GM21515 (cell line): ENCODE data around the gene ZBTB24.

Experiments
- ATAC-seq: cut with Tn5 transposase; IDR thresholded peaks from one replicate; pipeline ENCODE4 v1.9.1; 2021; ENCODE audit not compliant: unreplicated experiment

The ZBTB24 gene

DNA sequence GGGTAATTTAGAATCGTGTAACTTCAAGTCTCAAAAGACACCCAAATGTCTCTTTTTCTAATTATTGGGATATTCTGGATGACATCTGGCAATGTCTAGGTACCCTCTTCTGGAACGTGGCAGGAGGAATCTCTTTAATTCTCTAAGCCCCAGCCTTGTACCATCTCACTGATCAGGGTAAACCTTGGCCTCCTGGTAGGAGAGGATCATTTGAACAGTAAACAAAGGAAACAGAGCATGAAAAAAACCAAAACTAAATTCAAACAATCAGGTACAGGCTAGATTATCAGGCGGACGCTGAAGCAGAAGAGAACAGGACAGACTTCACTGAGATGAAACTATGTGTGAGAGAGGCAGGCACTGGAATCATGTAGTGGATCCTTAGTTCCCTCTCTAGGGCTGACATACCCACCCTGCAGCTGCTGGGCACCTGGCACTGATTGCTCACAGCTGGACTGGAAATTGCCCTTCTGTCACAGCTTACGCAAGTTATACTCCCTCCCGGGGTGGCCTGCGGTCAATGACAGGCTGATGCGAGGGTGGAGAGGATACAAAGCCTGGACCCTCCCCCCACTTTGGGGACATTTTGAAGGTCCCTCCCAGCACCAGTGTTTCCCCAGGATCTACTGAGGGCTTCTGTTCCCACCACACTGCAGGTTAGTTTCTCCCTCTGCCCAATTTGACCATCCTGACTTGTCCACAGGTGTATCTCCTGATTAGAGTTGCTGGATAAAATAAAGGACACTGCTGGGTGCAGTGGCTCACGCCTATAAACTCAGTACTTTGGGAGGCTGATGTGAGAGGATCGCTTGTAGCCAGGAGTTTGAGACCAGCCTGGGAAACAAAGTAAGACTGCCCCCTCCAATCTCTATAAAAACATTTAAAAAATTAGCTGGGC is 20.6 kb upstream of the ZBTB24 start:
- no peak for ATAC-seq

DNA sequence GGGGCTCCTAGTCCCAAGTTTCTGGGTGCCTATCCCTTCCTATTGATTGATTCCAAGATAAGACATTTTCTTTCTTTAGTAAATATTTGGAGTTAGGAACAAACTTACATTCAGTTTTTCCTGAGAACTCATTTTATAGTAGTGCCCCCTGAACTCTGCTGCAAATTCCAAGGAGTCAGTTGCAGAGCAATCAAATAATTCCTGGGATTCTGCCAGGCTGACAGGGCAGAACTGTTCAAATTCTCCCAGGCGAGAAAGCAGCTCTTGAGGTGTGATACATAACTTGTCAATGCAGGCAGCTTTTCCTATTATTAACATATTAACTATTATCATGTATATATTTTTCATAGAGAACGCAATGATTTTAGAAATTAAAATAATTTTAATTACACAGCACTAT is 15.9 kb upstream of the ZBTB24 start:
- ATAC-seq: no peak

DNA sequence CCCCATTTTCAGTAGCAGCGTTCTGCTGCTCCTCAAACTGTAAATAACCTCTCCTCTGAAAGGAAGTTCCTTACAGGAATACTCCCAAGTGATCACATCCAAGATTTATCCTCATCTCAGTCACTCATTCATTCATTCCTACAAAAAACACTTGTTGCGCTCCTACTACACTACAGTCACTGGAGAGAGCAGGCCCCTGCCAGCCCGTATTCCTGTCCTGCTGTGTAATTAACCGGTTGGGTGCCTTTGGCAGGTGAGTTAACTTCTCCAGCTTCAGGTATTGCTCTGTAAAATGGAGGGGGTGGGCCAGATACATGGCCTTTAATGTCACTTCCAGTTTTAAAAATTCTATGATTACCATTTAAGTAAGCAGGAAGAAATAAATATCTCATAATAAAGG is 15.0 kb upstream of the ZBTB24 start:
- no peak for ATAC-seq

- ATAC-seq: no peak
Observed at GRCh38 chr6:109496036-109496772, 13.2 kb upstream of the ZBTB24 start.

GRCh38 chr6:109493865-109494264 is 10.8 kb upstream of the ZBTB24 start:
- no peak for ATAC-seq

DNA sequence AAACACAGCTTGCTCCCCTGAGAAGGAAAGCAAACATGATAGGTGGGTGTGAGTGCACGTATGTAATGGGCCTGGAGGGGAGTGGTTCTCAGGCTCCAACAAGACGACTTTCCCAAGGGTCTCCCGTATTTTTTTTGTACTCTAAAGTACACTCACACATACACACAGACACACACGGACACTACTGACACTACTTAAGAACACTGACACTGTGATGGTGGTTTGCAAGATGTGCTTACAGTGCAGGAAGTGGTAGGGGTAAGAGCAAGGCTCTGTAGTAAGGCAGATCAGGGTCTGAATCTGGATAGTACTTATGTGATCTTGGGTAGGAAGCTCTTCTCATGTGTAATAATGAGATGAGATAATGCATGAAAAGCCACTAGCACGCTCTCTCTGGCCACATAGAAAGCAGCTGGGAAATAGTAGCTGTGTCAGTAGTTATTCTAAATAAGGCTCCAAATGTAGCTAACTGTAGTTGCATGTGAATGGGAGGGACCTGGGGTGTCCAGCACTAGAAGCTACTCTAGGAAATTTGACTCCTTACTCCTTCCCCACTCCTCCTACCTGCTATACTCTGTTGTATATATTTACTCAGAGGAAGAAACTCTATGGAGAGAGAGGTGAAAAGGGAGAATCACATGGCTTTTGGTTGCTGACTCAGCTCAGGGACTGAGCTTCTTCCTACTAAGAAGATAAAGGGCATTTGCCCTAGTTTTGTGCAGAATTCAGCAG is 8.4 kb upstream of the ZBTB24 start:
- ATAC-seq: no peak

- no peak for ATAC-seq
Observed at GRCh38 chr6:109490713-109491112, 7.7 kb upstream of the ZBTB24 start.

- ATAC-seq: no peak
Observed at GRCh38 chr6:109488001-109488400, 5.0 kb upstream of the ZBTB24 start.

DNA sequence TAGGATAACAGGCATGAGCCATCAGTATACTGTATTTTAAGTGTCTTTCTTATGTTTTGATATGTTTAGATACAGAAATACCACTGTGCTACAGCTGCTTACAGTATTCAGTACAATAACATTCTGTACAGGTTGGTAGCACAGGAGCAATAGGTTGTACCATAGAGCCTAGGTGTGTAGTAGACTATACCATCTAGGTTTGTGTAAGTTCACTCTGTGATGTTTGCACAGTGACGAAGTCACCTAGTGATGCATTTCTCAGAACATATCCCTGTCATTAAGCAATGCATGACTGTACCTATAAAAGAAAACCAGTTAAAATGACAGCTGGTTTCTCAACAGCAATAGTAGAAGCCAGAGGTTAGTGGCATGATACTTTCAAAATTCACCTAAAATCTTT is 3.0 kb upstream of the ZBTB24 start:
- ATAC-seq: no peak

DNA sequence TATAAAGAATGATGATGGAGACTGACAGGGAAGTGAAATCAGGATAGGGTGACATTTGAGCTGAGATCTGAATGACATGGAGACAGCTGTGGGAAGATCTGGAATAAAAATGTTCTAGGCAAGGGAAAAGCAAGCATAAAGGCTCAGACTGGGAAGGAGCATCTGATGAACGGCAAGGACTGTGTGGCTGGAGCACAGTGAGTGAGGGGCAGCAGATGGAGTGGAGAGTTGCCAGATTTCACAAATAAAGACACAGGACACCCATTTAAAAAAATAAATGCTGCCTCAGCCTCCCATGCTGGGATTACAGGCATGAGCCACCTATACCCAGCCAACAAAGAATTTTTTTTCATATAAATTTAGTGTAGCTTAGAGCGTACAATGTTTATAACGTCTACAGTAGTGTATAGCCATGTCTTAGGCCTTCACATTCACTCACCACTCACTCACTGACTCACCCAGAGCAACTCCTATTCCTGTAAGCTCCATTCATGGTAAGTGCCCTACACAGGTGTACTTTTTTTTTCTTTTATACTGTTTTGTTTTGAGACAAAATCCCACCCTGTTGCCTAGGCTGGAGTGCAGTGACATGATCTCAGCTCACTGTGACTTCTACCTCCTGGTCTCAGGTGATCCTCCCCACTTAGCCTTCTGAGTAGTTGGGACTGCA is 2.4 kb upstream of the ZBTB24 start:
- no peak for ATAC-seq

DNA sequence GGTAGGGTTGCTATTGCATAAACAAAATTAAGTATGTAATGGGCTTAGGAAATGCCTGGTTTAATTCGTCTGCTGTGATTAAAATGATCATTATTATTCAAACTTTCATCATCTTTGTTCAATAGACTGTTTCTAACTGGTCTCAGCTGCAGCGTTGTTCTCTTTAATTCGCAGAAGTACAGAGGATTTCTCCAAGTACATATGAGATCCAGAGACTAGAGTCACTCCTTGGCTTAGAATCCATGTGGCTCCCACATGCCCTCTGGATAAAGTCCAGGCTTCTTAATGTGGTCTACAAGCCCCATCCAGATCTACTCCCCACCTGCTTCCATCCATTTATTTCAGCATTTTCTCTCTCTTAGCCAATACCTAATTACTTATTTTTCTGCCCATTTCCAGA is 1.1 kb upstream of the ZBTB24 start:
- ATAC-seq: no peak

DNA sequence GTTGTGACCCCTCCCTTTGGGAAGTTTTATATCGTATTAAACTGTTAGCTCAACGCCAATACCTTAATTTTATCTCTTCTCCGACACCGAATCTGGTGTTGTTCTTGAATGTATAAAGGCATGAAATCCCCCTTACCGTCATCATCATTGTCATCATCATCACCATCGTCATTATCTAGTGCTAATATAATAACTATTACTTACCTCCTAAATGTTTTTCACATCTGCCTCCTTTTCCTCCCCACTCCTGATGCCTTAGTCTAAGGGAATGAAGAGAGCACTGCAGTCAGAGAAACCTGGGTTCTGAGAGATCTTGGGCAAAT is 677 bp upstream of the ZBTB24 start:
- no peak for ATAC-seq

DNA sequence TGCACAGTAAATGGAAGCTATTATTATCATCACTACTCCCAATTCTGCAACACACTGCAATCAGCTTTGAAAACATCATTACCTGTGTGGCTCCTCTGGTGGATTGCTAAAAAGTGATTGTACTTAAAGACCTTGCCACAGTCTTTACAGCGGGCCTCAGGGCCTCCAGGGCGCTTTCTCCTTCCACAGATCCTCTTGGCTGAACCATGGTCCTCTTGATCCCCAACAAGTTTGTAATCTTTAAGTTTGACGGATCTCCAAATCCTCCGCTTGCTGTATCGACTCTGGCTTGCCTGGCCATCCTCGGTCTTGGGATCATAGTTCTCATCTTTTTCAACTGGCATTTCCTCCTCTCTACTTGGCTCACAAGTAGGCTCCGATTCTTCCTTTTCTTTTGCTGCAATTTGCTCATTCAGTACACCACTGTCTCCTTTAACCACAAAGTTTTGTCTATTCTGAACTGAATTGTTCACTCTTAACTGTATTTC is 2.0 kb downstream of the ZBTB24 start:
- no peak for ATAC-seq

GRCh38 chr6:109478841-109479624 is 4.0 kb downstream of the ZBTB24 start:
- ATAC-seq: no peak

GRCh38 chr6:109478222-109478805 is 4.7 kb downstream of the ZBTB24 start:
- no peak for ATAC-seq

DNA sequence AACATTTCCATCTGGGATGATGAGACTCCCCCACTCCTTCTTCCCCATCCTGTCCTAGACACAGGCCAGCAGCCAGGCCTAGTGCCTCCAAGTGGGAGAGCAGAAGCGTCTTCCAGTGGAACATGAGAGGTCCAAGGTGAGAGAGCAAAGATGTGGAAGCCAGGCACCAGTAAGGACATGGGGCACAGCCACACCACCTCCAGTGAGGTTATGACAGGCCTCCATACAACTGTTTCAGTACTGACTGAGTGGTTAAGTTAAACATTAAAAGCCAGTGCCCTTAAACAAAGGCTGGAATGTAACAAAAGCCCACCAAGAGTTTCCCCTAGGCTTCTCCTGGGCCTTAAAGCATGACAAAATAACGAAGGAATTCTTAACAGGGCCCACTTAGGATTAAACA is 5.3 kb downstream of the ZBTB24 start:
- no peak for ATAC-seq

GRCh38 chr6:109477184-109477583 is 5.8 kb downstream of the ZBTB24 start:
- no peak for ATAC-seq

DNA sequence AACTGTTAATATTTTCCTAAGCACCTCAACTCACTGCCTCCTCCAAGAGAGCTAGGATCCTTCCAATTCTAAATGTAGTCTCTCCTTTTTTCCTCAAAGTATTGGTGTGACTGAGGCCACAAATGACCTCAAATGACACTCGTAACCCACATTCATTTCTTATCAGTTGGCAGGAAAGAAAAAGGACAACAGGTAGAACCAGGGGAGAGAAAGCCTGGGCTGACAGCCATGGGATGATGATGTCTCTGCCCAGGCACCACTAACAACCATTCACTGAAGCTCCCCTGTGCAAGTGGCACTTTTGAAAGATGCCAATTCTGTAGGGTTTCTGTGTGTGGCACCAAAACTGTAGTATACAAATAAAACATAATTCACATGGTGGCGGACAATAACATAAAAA is 7.4 kb downstream of the ZBTB24 start:
- ATAC-seq: no peak

DNA sequence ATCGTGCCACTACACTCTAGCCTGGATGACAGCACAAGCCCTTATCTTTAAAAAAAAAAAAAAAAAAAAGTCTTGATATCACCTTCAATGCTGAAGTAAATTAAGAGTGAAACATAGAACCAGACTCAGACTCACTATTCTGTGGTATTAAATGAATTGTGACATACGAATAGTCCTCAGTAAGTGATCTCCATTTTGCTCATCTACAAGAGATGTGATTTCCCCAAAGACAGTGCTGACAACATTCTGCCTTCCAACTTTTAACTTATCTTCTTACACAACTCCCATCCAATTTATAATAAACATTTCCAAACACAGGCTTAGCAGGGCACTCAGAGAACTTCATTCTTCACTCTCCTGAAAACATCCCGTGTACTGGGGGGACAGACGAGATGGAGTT is 8.0 kb downstream of the ZBTB24 start:
- no peak for ATAC-seq

- no peak for ATAC-seq
Observed at GRCh38 chr6:109473120-109473519, 9.9 kb downstream of the ZBTB24 start.
